K562 (cell line): ENCODE data around the gene IKZF4. TPM values are rescaled to one million over a fixed set of nuclear protein-coding genes. Genes with fewer than 3 reads are reported as not detected.

Experiments used
- E2F1 ChIP-seq: sonication (generic); formaldehyde crosslinking; IDR thresholded peaks from 2 replicates; pipeline ENCODE4 v1.8.1; 2023; ENCODE audit warnings: mild to moderate bottlenecking, missing genetic modification reagents, moderate library complexity
- E2F5 ChIP-seq: sonication (generic); formaldehyde crosslinking; IDR thresholded peaks from 2 replicates; pipeline ENCODE4 v1.8.0; 2022; ENCODE audit warnings: mild to moderate bottlenecking, missing genetic modification reagents
- EWSR1 ChIP-seq: fragments of 450-650 bp; IDR thresholded peaks from 2 replicates; pipeline ENCODE4 v1.6.1; 2018; ENCODE audit warnings: borderline replicate concordance, mild to moderate bottlenecking, low read depth, moderate library complexity; ENCODE audit not compliant: partially characterized antibody
- KLF10 ChIP-seq: fragments of 250-450 bp; sonication (Bioruptor Pico); IDR thresholded peaks from 2 replicates; pipeline ENCODE4 v1.6.1; 2021; ENCODE audit warnings: matching md5 sums
- MECOM ChIP-seq: fragments of 250-450 bp; sonication (Bioruptor Pico); IDR thresholded peaks from 2 replicates; pipeline ENCODE4 v1.8.0; 2022; ENCODE audit warnings: inconsistent platforms
- SP1 ChIP-seq: sonication (generic); formaldehyde crosslinking; IDR thresholded peaks from 2 replicates; pipeline ENCODE4 v1.8.1; 2022; ENCODE audit warnings: mild to moderate bottlenecking, missing genetic modification reagents
- polyA plus RNA-seq, 8 experiments: library from polyadenylated mRNA; depleted of rRNA in 4 of 8; stranded (reverse) in 5 of 8; unstranded in 3 of 8; fragments of >200 nt; fragmentation: Nextera tagmentation in 2 of 8; fragmentation: Illumina TruSeq in 1 of 8; extraction: Ambion mirVana in 2 of 8; extraction: Trizol in 1 of 8; gene quantifications; 2 replicates each; pipeline versions ENCODE4 v1.2.1 to v1.2.3, GENCODE V29; 2011 to 2014; ENCODE audit warnings: inconsistent platforms in 1 of 8, missing spikeins in 1 of 8
- total RNA-seq, 7 experiments: library from RNA; depleted of rRNA in 6 of 7; stranded (reverse); fragments of >200 nt in 6 of 7; fragmentation: Illumina TruSeq in 2 of 7; extraction: Trizol in 2 of 7; gene quantifications; 2 replicates each; pipeline versions ENCODE4 v1.2.1 to v1.2.3, GENCODE V29; 2011 to 2021; ENCODE audit warnings: low replicate concordance in 1 of 7
- TF ChIP-seq, protein P1 (sequence below): fragments of 450-650 bp; IDR thresholded peaks from 2 replicates; pipeline ENCODE4 v1.6.1; 2017; ENCODE audit warnings: antibody characterized with exemption, mild to moderate bottlenecking
- TF ChIP-seq, protein P2 (sequence below): fragments of 250-450 bp; sonication (Bioruptor Pico); IDR thresholded peaks from 2 replicates; pipeline ENCODE4 v1.8.0; 2022; ENCODE audit warnings: moderate library complexity, mild to moderate bottlenecking, inconsistent platforms

The IKZF4 gene
- total and polyA plus RNA-seq, 9 of the 15 experiments (the other 6 are each of a cell fraction or from before 2014, with no cell fraction given), result 1.9 to 16.3 (median 3.6) TPM

DNA sequence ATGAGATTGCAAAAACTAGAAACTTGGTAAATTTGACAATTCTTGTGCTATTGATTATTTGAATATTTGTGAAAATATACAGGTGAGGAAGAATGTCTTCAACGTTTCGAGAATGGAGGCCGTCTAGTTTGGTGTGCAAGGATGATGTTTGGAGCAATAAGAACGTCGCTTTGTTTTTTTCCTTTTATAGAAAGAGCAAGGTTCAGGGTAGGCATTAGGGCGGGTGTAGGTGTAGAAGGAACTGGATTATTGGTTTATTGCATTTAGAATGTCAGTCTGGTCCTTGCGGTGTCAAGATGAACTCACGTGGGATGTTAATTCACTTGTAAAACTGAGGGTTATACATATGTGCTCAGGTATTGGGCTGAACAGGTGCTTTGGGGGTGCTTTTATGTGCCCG is 22.0 kb downstream of the IKZF4 start (continued):
- TF ChIP-seq, protein P1, sequence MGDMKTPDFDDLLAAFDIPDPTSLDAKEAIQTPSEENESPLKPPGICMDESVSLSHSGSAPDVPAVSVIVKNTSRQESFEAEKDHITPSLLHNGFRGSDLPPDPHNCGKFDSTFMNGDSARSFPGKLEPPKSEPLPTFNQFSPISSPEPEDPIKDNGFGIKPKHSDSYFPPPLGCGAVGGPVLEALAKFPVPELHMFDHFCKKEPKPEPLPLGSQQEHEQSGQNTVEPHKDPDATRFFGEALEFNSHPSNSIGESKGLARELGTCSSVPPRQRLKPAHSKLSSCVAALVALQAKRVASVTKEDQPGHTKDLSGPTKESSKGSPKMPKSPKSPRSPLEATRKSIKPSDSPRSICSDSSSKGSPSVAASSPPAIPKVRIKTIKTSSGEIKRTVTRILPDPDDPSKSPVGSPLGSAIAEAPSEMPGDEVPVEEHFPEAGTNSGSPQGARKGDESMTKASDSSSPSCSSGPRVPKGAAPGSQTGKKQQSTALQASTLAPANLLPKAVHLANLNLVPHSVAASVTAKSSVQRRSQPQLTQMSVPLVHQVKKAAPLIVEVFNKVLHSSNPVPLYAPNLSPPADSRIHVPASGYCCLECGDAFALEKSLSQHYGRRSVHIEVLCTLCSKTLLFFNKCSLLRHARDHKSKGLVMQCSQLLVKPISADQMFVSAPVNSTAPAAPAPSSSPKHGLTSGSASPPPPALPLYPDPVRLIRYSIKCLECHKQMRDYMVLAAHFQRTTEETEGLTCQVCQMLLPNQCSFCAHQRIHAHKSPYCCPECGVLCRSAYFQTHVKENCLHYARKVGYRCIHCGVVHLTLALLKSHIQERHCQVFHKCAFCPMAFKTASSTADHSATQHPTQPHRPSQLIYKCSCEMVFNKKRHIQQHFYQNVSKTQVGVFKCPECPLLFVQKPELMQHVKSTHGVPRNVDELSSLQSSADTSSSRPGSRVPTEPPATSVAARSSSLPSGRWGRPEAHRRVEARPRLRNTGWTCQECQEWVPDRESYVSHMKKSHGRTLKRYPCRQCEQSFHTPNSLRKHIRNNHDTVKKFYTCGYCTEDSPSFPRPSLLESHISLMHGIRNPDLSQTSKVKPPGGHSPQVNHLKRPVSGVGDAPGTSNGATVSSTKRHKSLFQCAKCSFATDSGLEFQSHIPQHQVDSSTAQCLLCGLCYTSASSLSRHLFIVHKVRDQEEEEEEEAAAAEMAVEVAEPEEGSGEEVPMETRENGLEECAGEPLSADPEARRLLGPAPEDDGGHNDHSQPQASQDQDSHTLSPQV, result no peak
- TF ChIP-seq, protein P2, sequence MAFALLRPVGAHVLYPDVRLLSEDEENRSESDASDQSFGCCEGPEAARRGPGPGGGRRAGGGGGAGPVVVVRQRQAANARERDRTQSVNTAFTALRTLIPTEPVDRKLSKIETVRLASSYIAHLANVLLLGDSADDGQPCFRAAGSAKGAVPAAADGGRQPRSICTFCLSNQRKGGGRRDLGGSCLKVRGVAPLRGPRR (CRISPR knock-in tag), result no peak
- TF ChIP-seq KLF10 (CRISPR knock-in tag), result no peak
- no peak for TF ChIP-seq E2F5
- TF ChIP-seq MECOM (CRISPR knock-in tag), result no peak
- no peak for TF ChIP-seq E2F1 (CRISPR knock-in tag)
- TF ChIP-seq SP1 (CRISPR knock-in tag), result no peak
- TF ChIP-seq EWSR1, result no peak
